SKM-1 (cell line): ENCODE data around the gene RBM19.

ENCODE experiments used
- DNase-seq: peaks from one replicate; lab custom pipeline; 2025; ENCODE audit not compliant: unreplicated experiment; lab: John Stamatoyannopoulos, UW

RBM19 gene

DNA sequence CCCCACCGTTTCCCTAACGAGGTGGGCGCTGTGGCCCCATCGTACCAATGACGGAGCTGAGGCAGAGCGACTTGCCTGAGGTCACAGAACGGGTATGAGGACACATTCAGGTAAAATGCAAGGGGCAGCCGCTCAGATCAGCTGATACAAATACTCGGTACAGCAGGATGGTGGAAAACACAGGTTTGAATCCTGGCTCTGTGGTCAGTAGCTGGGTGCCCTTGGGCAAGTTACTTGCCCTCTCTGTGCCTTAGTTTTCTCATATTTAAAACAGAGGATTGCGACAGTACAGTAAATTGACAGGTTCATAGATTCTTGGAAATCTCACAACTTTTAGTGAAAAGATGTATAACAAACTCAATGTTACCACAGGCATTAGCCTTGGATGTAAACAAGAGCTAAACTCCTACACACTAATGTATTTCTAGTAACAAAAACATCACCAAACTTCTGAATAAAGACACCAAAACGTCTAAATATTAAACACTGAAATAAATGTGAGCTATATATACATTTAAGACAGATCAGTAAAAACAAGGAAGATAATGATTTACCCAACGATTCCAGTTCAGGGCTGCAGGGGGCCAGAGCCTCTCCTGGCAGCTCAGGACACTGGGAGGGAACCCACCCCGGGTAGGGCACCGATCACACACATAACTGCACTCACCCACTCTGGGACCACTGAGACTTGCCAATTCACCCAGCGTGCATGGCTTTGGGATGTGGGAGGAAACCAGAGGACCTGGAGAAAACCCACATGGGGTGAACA lies 128.4 kb downstream of the RBM19 start:
- DNase-seq = no peak

DNA sequence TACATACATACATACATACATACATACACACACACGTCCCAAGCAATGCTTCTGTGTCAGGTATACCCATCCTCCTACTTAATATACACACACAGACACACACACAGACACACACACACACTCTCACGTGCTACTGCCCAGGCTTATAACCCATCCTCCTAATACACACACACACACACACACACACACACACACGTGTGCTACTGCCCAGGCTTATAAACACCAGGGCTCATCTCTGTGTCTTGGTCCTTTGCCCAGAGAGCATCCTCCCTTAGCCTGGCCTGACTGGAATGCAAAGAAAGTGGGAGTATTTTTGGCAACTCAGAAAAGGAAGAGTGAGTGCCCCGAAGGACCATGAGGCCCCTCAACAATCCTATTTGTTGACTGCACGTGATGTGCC lies 129.0 kb downstream of the RBM19 start:
- DNase-seq = no peak

DNA sequence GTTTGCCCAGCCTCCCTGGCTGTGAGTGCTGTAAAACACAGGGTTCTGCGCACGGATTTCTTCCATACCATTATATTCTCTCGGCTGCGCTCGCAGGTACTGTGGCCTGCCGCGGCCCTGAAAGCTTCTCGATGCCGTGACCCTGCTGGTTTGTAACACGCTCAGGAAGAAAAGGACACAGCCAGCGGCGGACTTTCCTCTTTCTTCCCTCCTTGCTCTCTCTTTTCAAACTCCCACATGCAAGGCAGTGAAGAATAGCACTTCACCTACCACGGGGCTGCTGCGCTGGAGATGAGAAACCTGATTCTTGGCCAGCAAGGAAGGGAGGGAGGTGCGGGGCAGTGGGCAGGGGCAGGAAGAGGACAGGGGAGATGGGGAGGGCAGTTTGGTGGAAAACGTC lies 130.2 kb downstream of the RBM19 start:
- no peak for DNase-seq

DNA sequence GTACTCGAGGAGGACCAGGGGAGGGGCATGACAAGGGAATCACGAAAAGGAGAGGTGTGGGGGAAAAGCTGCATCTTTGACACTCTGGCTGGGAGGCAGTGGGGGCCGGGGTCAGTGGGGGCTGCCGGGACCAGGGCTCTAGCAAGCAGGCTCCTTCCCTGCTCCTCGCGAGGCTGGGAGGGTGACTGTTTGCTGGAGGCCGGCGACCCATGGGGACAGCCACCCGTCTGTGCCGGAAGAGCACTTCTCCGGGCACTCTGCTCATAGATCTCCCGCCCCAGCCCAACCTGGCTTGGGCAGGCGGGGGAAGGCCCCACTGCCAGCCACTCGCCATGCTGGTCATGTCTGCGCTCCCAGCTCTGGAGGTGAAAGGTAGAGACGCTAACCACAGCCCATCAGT lies 130.7 kb downstream of the RBM19 start:
- no peak for DNase-seq

DNA sequence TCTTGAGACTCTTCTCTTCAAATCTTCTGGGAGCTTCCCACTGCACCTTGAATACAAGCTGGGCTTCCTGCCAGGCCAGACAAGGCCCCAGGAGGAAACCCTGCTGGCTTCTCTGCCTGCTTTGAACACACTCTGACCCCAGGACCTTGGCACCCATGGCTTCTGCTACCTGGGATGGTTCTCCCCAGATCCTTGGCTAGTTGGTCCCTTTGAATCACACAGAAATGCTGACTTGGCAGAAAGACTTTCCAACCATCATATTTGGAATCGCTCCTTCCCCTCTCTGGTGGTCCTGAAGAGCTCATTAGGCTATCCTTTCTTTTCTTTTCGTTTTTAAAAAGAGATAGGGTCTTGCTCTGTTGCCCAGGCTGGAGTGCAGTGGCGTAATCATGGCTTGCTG lies 132.7 kb downstream of the RBM19 start:
- DNase-seq = no peak

DNA sequence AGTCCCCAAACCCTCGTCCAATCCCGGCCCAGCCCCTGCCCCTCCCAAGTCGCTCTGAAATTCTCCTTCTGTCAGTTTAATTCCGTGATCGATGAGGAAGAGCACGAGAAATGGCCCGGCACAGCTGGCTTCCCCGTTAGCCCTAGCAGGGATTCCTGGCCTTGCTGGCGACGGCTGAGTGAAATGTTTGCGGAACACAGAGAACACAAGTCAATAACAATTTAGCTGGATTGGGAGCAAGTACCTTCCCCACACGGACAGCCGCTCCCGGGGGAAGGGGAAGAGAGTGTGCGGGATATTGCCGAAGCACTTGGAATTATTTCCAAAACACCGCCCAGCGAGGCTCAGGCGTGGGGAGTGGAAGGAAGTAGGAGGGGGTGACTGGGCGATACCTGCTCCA lies 134.6 kb downstream of the RBM19 start:
- DNase-seq = no peak

DNA sequence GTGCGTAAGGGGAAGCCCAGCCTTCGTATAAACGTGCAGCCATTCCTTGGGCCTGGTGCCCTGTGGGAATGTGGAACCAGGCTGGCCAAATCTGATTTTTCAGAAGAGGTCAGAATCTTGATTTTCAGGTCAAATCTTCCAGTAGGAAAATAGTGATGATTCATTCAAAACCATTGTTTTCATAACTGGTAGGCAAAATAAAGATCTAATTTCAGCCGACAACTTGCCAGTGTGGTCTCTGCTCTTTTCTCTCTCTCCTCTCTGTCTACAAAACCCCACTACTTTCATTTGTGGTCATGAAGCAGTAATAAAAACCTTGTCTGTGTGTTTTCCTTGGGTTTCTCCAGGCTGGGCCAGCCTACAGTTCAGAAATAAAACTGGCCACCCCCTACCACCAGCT lies 135.1 kb downstream of the RBM19 start:
- no peak for DNase-seq

DNA sequence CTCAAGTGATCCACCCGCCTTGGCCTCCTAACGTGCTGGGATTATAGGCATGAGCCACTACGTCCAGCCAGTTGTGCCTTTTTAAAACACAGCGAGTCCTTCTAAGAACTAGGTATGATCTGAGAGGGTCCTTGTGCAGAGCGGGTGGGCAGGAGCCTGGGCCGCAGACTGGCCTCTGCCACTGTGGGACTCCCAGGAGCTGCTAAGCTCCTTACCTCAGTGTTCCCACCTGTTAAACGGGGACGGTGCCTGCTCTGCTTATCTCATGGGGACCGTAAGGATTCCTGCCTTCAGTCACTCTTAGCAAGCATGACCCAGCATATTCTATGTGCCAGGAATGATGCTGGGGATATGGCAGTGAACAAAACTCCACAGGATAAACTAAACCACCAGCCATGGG lies 136.9 kb downstream of the RBM19 start:
- no peak for DNase-seq

DNA sequence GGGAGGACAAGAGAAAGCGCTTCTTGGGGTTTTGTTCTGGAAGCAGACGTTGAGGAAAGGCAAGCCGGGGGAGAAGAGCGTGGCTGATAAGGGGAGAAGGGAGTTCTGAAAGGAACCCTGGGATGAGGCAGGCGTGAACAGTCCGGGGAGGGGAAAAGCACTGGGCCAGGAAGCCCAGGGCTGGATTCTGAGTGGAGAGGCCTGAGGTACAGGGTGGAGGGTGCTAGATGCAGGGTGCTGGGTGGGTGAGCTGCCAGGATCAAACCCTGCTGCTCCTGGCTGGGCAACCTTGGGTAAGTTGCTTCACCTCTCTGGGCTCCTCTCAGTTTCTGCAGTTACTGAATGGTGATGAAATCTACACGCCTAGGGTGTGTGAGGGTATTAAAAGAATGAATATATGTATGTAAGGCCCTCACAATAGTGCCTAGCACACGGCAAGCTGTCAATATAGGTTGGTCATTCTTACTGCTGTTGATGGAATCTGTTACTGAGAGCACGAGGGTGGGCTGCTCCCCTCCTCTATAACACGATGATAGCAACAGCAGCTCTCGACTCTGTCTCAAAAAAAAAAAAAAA lies 138.5 kb downstream of the RBM19 start:
- no peak for DNase-seq

DNA sequence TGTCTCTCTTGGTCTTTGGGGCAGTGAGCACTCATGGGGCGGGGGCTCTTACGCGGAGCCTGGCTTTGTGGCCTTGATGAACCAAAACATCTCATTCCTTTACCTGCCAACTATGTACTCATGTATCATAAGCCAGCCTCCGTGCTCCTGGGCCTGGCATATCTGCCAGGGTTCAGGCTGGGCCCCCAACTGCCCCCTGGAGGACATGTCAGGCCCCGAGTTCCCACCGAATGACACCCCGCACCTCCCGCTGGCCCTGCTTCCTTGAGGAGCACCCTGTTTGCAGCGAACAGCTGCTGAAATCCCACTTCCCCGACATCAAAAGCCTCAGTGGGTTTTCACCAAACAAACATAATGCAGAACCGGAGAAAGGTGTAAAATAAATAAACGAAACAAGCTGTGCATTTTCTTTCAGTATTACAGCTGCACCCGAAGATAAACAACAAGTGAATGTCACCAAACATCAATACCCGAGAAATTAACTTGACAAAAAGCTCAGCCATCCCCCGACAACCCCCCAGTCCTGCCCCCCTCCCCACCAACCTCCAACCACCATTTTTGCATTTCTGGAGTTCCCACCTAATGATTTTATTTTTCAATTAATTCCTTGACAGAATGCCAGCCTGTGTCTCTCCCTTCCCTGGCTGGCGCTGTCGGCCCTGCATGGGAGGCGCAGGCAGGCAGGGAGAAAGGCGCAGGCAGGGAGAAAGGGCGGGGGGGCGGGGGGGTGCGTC lies 139.2 kb downstream of the RBM19 start:
- no peak for DNase-seq

DNA sequence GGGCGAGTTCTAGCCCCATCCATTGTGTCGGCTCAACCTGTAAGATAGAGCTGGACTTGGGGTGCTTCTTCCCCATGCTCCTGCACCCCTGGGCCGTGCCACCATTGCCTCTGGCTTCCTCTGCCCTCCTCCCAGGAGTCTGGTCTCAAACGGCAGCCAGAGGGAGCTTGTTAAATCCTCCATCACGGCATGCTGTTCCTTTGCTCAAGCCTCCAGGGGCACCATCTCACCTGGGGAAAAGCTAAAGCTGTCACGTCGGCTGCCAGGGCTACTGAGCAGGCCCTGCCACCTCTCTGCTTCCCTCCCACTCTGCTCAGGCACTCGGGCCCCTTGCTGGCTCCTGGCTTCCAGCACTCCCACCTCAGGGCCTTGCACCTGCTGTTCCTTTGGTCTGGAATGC lies 140.4 kb downstream of the RBM19 start:
- no peak for DNase-seq

DNA sequence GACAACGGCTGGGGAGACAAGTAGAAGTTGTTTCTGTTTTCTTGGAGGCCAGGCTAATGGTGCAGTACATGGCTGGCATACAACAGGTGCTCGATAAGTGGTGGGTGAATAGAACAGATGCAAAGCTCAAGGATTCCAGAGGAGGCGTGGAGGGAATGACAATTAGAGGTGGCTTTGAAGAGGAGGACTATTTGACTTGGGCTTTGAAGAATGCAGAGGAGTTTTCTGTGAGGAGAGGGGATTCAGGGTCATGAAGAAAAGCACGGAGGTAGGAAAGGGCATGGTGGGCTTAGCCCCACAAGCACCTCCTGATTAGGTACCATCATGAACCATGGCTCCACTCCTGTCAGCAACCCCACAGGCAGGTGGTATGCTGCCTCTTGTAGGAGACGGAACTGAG lies 142.3 kb downstream of the RBM19 start:
- no peak for DNase-seq

DNA sequence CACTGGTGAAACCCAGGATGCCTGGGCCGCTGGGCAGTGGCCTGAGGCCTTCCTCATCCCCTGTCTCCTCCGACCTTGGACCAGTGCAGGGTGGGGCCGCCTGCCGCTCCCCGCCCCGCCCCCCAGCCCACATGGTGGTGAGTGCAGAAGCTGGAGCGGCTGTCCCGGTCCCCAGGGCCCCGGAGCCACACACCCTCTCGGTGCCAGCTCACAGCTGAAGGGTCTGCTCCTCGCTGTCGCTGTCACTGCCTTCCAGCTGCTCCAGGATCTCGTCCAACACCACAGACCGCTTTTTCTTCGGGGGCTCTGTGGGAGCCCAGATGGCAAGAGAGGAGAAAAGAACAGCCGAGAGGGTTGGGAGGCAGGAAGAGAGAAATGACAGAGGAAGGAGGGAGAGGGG lies 143.1 kb downstream of the RBM19 start:
- DNase-seq = no peak

DNA sequence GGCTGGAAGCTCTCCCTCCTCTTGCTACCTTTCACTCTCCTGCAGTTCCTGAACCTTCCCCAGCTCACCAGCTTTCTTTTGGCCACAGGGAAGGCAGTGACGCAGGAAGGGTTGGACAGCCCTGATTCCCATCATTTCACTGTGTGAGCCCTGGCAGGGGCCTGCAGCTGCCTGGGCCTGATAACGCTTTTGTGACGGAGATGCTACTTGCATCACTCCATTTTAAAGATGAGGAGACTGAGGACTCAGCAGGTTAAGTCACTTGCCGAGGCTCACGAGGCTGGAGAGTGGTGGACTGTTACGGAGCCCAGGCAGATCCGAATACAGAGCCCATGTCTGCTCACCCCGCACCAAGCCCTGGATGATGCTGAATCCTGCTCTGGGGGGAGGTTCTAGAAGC lies 145.3 kb downstream of the RBM19 start:
- DNase-seq = no peak

DNA sequence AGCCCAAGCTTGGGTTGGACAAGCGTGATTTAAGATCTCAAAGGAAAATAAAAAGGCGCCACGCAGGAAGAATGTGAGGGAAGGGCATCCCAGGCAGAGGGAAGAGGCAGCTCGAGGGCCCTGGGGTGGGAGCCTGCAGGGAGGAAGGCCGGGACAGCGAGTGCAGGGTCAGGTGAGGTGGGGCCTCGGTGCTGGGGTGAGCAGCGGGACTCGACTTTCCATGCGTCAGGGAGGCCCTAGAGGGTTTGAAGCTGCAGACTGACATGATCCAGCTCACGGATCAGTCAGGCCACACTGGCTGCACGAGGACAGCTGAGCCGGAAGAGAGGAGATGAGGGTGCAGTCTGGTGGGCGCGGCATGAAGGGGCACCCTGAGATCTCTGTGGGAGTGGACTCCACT lies 145.8 kb downstream of the RBM19 start:
- no peak for DNase-seq

DNA sequence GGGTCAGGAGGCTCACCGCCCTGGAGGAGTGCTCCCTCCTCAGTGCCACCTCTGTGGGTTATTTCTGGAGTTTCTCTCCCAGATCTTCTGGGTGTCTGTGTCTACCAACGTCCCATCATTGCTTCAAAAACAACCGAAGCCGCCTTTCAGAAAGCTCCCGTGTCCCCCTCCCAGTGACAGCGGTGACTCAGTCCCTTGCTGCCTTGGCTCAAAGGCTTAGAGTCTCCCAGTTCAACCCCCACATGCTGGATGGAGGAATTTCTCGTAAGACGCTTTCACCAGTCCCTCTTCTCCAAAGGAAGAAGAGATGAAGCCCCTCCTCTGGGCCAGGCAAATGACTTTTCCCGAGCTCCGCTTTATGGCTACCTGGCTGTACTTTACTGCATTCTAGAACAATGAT lies 146.6 kb downstream of the RBM19 start:
- no peak for DNase-seq

DNA sequence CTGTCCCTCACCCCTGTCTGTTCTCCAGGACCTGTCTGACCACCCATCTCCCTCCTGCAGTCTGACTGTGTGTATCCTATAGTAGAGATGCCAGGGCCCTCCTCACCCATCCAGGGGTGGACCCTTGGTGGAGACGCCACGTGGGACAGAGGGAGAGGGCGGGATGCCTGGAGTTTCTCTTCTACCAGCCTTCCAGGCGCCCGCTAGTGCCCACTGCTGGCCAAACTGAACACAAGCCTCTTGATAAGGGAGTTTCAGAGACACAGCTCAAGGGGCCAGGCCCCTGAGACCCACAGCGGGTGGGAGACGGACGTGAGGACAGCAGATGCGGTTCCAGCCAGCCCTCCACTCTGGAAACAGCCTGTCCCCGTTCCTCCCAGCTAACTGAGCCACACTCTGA lies 147.3 kb downstream of the RBM19 start:
- no peak for DNase-seq

DNA sequence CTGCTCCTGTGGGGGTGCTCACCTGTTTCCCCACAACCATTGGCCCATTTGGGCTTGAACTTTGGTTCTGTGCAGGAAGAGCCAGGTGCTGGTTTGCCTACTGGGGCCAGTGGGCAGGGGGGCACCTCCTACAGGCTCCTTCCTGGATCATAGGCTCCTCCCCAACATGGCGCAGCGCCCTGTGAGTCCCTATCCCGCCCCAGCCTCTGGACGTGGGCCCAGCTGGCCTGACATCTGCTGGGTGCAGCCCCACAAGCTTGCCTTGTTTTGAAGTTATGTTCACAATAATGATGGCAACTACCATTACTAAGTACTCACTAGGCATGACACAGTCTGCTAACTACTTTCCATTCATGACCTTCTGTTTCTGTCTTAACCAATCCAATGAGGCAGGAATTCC lies 147.8 kb downstream of the RBM19 start:
- DNase-seq = no peak

DNA sequence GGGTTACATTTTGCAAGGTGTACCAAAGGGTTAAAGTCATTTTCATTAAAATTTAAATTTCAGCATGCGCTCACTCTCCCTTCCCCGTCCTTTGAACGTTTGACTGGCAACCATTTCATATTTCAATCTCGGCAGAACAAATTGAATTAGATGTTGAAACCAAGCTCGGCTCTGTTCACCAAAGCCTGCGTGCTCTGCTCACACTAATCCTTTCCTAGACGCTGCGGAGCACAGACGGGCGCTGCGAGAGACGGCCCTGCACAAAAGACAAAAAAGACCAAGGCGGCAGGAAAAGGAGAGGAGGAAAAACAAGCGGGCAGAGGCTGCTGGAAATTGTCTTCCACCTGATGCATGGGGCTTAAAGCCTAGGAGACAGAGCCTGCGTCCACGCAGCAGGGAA lies 149.3 kb downstream of the RBM19 start:
- DNase-seq = no peak

DNA sequence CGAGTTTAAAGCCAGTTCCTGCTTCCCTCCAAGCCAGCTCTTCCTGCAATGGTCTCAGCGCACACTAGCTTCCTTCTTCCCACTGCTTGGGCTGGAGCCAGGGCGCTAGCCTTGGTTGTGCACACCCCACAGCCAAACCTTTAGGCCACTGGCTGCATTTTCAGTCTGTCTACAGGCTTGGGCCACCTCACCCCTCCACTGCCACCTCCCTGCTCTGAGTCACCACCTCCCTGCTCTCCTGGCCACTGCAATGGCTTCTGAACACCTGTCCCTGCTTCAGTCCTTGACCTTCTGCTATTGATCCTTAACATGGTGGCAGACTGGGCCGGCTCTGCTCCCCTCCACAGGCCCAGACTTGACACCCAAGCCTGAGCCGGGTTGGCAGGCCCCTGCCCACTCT lies 151.1 kb downstream of the RBM19 start:
- no peak for DNase-seq

DNA sequence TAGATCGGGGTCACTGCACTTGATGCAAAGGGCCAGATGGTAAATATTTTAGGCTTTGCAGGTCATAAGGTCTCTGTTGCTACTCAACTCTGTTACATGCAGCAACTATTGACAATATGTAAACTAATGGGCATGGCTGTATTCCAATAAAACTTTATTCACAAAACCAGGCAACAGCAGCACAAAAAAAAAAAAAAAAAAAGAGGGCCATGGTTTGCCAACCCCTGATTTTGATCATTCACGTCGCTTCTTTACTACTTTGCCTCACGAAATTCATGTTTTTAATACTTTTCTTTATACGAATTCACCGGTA lies 152.9 kb downstream of the RBM19 start:
- no peak for DNase-seq

DNA sequence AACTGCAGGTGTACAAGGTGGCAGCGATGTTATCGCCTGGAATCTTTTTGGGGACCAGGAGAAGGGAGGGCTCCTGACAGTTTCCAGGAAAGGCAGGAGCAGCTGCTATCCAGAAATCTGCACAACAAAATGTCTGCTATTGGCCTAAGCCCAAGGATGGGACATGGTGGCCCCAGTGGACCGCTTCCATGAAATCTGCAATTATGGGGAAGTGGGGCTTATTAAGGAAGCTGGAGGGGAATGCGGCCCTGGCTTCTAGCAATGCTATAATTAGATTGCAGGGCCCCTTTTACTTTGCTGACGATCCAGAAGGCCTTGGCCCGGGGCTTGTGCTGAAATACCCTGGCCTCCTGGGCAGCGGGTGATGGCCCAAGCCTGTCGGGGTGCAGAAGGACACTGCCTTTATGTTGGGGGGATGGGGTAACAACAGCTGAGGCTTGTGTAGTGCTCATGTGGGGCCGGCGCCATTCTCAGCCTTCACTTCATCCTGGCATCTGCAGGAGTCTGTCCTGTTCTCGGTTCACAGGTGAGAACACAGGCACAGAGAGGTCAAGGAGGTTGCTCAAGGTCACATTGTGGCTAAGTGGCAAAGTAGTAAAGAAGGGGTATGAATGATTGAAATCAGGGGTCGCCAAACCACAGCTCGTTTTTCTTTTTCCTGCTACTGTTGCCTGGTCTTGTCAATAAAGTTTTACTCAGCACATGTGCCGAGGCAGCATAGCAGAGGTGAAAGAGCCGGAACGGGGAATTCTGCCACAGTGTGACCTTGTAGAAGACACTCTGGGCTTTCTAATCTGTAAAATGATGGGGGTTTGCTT lies 153.5 kb downstream of the RBM19 start:
- no peak for DNase-seq
